Measurements from ENCODE around the gene KCTD17.

DNA sequence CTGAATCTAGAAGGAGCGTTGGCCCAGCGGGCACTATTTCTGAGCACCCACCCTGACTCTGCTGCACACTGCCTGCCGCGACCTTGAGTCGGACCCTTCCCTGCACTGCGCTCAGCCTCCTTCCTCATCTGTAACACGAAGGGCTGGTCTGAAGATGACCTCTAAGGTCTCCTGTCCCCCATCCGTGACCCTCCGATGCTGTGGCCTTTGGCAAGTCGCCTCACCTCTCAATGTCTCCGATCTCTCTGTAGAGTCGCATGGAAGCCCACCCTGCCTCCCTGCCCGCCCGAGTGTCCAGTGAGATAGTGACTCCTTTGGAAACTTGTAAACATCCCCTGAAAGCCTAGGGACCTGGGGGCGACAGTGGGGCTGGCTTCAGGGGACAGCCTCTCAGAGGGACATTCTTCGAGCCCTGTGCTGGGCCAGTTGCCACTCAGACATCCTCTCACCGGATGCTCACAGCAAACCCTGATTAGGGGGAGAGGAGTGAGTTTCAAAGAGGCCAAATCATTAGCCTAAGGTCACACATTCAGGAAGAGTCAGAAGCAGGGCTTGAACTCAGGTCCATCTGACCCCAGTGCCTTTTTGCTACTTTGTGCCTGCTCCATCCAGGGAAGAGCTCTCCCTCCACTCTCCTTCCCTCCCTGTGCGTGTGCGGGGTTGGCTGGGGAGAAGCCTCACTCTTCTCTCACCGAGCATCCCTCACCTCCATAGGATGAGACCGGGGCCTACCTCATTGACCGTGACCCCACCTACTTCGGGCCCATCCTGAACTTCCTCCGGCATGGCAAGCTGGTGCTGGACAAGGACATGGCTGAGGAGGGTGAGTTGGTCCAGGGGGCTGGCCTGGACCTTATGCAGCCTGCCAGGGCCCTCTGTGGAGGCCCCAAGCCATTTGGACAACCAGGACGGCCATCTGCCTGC lies 1.1 kb downstream of the KCTD17 start:
- TF ChIP-seq, protein P1, sequence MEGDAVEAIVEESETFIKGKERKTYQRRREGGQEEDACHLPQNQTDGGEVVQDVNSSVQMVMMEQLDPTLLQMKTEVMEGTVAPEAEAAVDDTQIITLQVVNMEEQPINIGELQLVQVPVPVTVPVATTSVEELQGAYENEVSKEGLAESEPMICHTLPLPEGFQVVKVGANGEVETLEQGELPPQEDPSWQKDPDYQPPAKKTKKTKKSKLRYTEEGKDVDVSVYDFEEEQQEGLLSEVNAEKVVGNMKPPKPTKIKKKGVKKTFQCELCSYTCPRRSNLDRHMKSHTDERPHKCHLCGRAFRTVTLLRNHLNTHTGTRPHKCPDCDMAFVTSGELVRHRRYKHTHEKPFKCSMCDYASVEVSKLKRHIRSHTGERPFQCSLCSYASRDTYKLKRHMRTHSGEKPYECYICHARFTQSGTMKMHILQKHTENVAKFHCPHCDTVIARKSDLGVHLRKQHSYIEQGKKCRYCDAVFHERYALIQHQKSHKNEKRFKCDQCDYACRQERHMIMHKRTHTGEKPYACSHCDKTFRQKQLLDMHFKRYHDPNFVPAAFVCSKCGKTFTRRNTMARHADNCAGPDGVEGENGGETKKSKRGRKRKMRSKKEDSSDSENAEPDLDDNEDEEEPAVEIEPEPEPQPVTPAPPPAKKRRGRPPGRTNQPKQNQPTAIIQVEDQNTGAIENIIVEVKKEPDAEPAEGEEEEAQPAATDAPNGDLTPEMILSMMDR (conservative IDR thresholded peaks at IDR 0.05 in 1 of 2, IDR thresholded peaks at IDR 0.05 in 1 of 2; ENCODE audit: low read depth in 1 of 2, low read length in 2 of 2), result no peak
- no peak for TF ChIP-seq EZH2 (IDR thresholded peaks at IDR 0.05; ENCODE audit: low read length, missing control alignments)
